GM18867 (cell line): ENCODE data around the gene UAP1.

ENCODE experiments used
- ATAC-seq: cut with Tn5 transposase; IDR thresholded peaks from one replicate; pipeline ENCODE4 v1.9.1; 2021; ENCODE audit warnings: mild to moderate bottlenecking, moderate library complexity; ENCODE audit not compliant: unreplicated experiment

Gene UAP1

GRCh38 chr1:162561616-162562469 is at the start of gene UAP1:
UAP1 (plus strand) TSS chr1:162561722; CDS start chr1:162566069, 4,347 bp downstream.
- ATAC-seq: peak; percentile 33

GRCh38 chr1:162527314-162527713 is 34.2 kb upstream of the UAP1 start:
- ATAC-seq: no peak

GRCh38 chr1:162530307-162530987 is 31.1 kb upstream of the UAP1 start:
- ATAC-seq: peak; percentile 96

DNA sequence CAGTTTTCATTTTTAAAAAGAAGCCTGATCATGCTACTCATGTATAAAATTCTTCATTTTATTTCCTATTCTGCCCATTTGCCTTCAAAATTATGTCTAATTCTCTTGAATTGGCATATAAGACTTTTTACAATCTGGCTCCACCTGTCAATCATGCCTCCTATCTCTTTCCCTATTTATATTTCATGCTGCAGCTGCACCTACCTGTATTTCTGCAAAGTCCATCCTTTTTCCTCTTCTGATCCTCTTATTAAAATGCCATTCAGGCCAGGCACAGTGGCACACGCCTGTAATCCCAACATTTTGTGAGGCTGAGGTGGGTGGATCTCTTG is 30.6 kb upstream of the UAP1 start:
- ATAC-seq: no peak

DNA sequence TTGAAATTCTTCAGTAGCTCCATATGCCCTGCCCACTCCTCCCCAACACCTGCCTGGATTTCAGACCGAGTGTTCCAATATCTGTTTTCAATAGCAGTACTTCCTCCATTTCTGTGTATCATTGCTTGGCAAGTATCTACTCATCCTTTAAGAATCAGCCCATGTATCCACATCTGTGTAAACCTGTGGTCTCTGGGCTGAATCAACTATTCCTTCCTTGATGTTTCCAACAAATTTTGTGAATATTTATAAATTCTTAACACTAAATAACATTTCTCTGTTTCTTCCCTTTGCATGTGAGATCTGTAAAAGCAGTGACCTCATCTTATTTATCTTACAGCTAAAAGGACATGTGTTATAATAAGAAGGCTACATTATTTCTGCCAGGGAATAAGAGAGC is 26.0 kb upstream of the UAP1 start:
- ATAC-seq: no peak

DNA sequence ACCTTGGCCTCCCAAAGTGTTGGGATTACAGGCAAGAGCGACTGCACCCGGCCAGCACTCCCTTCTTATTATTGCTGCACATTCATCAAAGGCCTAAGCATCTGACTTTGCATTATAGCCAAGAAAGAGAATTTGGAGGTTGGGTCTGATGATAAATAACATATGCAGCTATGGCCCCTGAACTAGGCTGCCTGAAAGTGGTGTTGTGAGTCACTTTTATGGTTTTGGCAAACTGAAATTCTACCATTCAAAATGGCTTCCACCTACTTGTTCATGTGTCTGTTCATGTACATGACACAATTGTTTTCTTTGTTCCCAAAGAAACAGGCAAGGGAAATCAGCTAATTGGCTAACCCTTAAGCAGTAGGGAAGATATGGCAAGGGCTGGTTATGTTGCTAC is 25.0 kb upstream of the UAP1 start:
- no peak for ATAC-seq

DNA sequence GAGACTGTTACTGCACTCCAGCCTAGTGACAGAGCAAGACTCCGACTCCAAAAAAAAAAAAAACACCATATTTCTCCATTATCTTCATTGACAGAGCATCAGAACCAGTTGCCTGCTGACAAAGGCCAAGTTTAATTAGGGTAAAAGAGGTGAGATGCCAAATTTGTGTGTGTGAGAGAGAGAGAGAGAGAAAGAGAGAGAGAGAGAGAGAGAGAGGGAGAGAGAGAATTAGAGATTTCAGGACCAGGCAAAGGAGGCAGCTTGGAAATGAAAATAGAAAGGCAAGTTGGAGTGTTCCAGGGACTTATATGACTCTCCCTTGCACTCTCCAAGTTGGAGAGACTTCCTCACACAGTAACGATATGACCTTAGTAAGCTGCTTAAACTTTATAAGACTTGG is 24.3 kb upstream of the UAP1 start:
- no peak for ATAC-seq

DNA sequence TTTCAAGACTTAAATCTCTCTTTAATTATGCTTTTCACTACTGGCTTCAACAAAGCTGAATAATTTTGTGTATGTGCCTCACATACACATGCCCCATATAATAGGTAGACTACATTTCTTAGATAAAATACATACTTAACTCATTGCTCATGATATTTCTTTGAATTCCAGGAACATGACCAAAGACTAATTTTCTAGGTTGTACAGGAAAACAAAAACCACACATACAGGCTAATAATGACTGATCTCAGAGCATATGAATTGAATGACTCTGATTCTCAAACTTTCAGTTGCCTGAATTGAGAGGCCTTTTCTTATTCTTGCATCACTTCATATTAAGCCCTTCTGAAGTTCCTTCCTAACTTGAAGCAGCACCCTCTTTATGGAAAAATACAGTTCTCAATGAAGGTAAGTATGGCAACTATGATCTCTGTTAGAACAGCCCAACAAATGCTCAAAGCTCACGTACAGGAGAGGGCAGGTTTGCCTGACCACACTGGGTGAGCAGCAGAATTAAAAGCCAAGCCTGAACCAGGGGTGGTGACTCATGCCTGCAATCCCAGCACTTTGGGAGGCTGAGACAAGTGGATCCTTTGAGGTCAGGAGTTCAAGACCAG is 22.6 kb upstream of the UAP1 start:
- no peak for ATAC-seq

DNA sequence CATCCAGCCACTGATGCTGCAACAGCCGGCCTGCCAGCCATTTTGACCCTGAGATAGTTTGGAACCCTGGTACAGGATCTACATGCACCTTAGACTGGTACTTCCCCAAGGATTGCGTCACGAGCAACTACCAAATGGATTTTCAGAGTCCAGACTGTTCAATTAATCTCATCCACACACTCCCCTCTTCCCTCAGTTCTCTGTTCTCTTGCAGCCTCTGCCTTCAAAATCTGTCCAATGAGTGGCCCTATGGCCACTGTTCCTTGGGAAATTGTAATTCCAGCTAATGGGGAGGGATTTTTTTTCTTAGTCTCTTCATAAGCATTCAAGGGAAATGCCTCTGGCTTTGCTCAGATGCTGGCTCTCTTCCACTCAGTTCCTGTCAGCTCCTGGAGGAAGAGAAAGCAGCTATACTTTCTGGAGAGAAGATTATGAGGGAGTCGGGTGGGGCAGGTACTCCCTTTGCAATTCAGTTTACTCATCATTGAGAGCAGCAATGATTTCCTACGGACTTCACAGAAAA is 19.8 kb upstream of the UAP1 start:
- no peak for ATAC-seq

DNA sequence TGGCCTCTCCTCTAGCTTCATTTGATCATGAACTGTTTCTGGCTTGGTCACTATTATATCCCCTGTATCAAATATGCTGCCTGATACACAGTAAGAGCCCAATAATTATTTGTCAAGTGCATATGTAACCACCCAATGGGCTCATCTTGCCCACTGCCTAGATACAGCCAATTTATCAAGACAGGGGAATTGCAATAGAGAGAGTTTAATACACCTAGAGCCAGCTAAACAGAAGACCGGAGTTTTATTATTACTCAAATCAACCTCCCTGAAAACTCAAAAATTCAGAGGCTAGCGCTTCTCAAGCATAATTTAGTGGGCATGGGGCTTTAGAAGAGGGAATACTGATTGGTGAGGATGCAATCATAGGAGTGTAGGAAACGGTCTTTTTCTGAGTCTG is 18.3 kb upstream of the UAP1 start:
- no peak for ATAC-seq

GRCh38 chr1:162548170-162548569 is 13.4 kb upstream of the UAP1 start:
- ATAC-seq: no peak

- no peak for ATAC-seq
Observed at GRCh38 chr1:162549001-162549400, 12.5 kb upstream of the UAP1 start.

DNA sequence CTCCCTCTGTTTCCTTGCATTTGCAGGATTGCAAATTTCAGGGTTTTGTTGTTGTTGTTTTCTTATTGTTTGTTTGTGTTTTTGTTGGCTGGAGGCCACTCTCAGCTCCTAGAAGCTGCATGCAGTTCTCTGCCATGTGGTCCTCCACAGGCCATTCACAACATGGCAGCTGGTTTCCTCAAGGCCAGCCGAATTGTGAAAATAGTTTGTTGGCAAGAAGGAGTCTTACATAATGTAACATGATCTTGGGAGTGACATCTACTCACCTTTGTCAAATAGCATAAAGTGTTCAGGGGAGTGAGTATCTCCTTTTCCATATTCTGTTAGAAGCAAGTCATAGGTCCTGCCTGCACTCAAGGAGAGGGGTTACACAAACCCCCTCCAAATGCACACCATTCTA is 10.6 kb upstream of the UAP1 start:
- no peak for ATAC-seq

- no peak for ATAC-seq
Observed at GRCh38 chr1:162551969-162552683, 9.4 kb upstream of the UAP1 start.

GRCh38 chr1:162552684-162553252 is 8.8 kb upstream of the UAP1 start:
- no peak for ATAC-seq

- no peak for ATAC-seq
Observed at GRCh38 chr1:162554258-162554657, 7.3 kb upstream of the UAP1 start.

DNA sequence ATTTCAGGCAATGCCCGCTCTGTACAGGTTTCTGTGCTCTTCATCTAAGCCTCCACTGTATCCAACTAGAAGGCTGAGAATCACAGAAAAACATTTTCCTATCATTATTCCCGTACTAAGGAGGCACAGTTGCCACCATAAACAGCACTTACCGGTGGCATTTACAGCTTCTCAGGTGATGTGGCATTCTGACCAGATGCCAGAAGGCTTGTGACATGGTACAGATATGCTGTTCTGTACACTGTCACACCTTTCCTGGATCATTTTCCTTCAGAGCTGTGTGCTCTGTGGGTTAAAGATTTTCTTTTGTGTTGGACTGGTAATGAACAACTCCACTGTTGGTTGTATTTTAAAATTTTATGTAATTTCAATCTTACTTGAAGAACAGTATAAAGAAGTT is 4.0 kb upstream of the UAP1 start:
- no peak for ATAC-seq

DNA sequence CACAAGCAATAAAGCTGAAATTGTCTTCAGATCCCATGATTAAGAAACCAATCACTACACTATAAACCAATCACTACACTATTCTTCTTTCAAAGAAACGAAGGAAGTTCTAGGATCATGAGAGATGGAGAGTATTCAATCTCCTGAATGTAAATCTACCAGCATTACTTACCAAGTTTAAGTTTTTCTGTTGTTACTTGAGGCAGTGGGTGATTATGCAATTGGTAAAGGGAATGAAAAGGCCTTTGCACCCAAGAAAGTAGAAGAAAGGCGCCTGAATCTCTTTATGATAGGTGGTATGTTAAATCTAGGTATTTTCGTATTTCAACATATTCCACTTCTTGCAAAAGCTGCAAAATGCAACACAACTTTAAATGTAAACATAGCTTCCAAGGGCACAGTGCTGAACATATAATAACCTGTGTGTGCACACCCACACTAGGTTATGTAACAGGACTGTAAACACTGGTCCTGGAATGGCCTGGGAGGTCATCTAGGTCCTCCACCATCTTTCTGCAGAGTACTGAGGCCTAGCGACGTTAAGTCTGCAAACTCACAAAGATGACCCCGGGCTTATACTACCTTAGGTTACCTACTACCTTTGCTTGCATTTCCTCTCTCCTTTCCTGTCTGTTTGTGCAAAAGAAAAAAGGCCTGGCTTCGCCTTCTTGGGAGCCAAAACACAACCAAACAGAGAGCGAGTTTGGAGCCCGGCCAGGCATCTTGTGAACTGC is 1.1 kb upstream of the UAP1 start:
- no peak for ATAC-seq

DNA sequence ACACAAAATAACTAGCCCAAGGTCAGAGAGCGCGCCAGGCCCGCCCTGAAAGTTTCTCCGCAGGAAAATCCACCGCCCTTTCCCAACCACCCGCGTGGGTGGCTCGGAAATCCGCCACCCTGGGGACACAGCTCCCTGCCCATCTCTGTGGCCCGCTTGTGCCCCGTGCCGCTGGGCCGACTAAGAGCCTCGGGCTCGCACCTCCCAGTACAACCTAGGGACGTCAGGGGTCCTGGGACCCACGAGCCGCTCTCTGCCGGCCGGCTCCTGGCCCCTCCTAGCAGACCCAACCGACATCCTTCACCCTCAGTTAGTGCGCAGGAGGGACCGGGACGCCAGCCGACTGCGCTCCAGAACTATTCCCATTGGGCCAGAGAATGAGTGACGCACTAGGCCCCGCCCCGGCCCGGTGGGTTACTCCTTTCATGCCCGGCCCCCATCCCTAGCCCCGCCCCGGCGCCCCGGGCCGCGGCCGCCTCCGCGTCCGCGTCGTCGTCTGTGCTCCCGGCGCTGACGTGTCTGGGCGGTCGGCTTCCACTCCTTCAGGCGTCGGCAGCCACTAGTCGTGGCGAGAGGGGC is 396 bp upstream of the UAP1 start:
- peak; percentile 91 for ATAC-seq

- no peak for ATAC-seq
Observed at GRCh38 chr1:162562470-162562828, 927 bp downstream of the UAP1 start.
